ENCODE measurements around the gene PRKAR1B. TPM values are rescaled to one million over a fixed set of nuclear protein-coding genes. Genes with fewer than 3 reads are reported as not detected.

PRKAR1B gene
- total RNA-seq, 1 experiment from 2014 or later, result 27.2 TPM

- TF ChIP-seq CTCF (conservative IDR thresholded peaks at IDR 0.05; ENCODE audit: low read depth, low read length) (no peak), EZH2 (IDR thresholded peaks at IDR 0.05; ENCODE audit: borderline replicate concordance, low read depth, low read length, poor library complexity, severe bottlenecking) (peak; percentile 34)
- Histone ChIP-seq H3K4me3 (ENCODE audit: low read depth, low read length, poor library complexity, severe bottlenecking) (peak overlapping the region; percentile 33), H3K4me1 (ENCODE audit: insufficient read depth, low read length, poor library complexity, severe bottlenecking) (peaks cover 20% of the 10 kb centered on the region), H3K27ac (ENCODE audit: low read depth, low read length, poor library complexity, severe bottlenecking) (no peak overlapping the region), H3K36me3 (ENCODE audit: insufficient read depth, low read length, poor library complexity, severe bottlenecking) (no peaks in the 10 kb centered on the region), H3K9me3 (ENCODE audit: low read depth, low read length, poor library complexity, severe bottlenecking) (no peaks in the 10 kb centered on the region), H3K27me3 (replicated peaks; ENCODE audit: insufficient read depth, low read depth, low read length, poor library complexity) (peaks cover 70% of the 10 kb centered on the region)
- POLR2A ChIA-PET (ENCODE audit: low non-redundant PET), result no interaction called here
- no TSS peak for BruUV-seq (replicated peaks)
- CTCF ChIA-PET, result no interaction called here
- no peak for DNase-seq (ENCODE audit: low spot score)
- intact Hi-C loops (cut with micrococcal nuclease; ENCODE audit: unreplicated experiment), result loop anchor here (10.0 kb wide), 1 partner anchor 186 kb away; no protein-coding TSS in a partner anchor
Measured at GRCh38 chr7:520503-521161, 206.4 kb downstream of the PRKAR1B start.

GRCh38 chr7:519484-520390, 207.3 kb downstream of the PRKAR1B start, which contains the start of gene PDGFA:
Gene PDGFA, minus strand, starts transcription at chr7:519846. Its CDS starts 845 bp downstream, at chr7:519001.
- Histone ChIP-seq H3K27ac (ENCODE audit: low read depth, low read length, poor library complexity, severe bottlenecking) (no peak within 1 kb of the TSS), H3K36me3 (ENCODE audit: insufficient read depth, low read length, poor library complexity, severe bottlenecking) (no peaks in the 10 kb centered on the region), H3K9me3 (ENCODE audit: low read depth, low read length, poor library complexity, severe bottlenecking) (no peaks in the 10 kb centered on the region), H3K4me3 (ENCODE audit: low read depth, low read length, poor library complexity, severe bottlenecking) (peak within 1 kb of the TSS; percentile 56), H3K27me3 (replicated peaks; ENCODE audit: insufficient read depth, low read depth, low read length, poor library complexity) (peaks cover 70% of the 10 kb centered on the region), H3K4me1 (ENCODE audit: insufficient read depth, low read length, poor library complexity, severe bottlenecking) (peaks cover 20% of the 10 kb centered on the region)
- peak; percentile 56 for DNase-seq (ENCODE audit: low spot score)
- intact Hi-C loops (cut with micrococcal nuclease; ENCODE audit: unreplicated experiment), result loop anchor here (10.0 kb wide), 1 partner anchor 185 kb away; no protein-coding TSS in a partner anchor
- ChIA-PET POLR2A (ENCODE audit: low non-redundant PET) (no interaction called here), CTCF (no interaction called here)
- TF ChIP-seq EZH2 (IDR thresholded peaks at IDR 0.05; ENCODE audit: borderline replicate concordance, low read depth, low read length, poor library complexity, severe bottlenecking), result no peak
- no peak for TF ChIP-seq CTCF (conservative IDR thresholded peaks at IDR 0.05; ENCODE audit: low read depth, low read length)
- BruUV-seq (replicated peaks), result no TSS peak

- H3K4me3 ChIP-seq (ENCODE audit: low read depth, low read length, poor library complexity, severe bottlenecking), result peak overlapping the region; percentile 56
- no peaks in the 10 kb centered on the region for H3K9me3 ChIP-seq (ENCODE audit: low read depth, low read length, poor library complexity, severe bottlenecking)
- peaks cover 64% of the 10 kb centered on the region for H3K27me3 ChIP-seq (replicated peaks; ENCODE audit: insufficient read depth, low read depth, low read length, poor library complexity)
- intact Hi-C loops (cut with micrococcal nuclease; ENCODE audit: unreplicated experiment), result no loop called here
- H3K36me3 ChIP-seq (ENCODE audit: insufficient read depth, low read length, poor library complexity, severe bottlenecking), result no peaks in the 10 kb centered on the region
- TF ChIP-seq CTCF (conservative IDR thresholded peaks at IDR 0.05; ENCODE audit: low read depth, low read length), result no peak
- peak; percentile 83 for TF ChIP-seq EZH2 (IDR thresholded peaks at IDR 0.05; ENCODE audit: borderline replicate concordance, low read depth, low read length, poor library complexity, severe bottlenecking)
- ChIA-PET CTCF (no interaction called here), POLR2A (ENCODE audit: low non-redundant PET) (no interaction called here)
- no peak overlapping the region for H3K27ac ChIP-seq (ENCODE audit: low read depth, low read length, poor library complexity, severe bottlenecking)
- H3K4me1 ChIP-seq (ENCODE audit: insufficient read depth, low read length, poor library complexity, severe bottlenecking), result peaks cover 20% of the 10 kb centered on the region
- BruUV-seq (replicated peaks), result no TSS peak
- DNase-seq (ENCODE audit: low spot score), result peak; percentile 64
Measured at GRCh38 chr7:518630-519483, 208.2 kb downstream of the PRKAR1B start.

Data from A673 (cell line).